K562 (cell line): ENCODE results near the gene PDLIM7. TPM values are rescaled to one million over a fixed set of nuclear protein-coding genes. Genes with fewer than 3 reads are reported as not detected.

Source experiments
- ATAC-seq: fragments of 200-7000 bp; cut with Tn5 transposase; 3 replicates; pipeline ENCODE4 v1.9.1; 2020; ENCODE audit warnings: moderate library complexity
- BruUV-seq: library from RNA; stranded (reverse); fragments of 400-500 nt; replicated peaks from 2 replicates; lab custom pipeline; 2021; lab: Mats Ljungman, UMichigan
- CTCF ChIA-PET: fragments of 300-600 bp; formaldehyde crosslinking; extraction: SDS; loops from one replicate; lab custom pipeline; 2021; ENCODE audit warnings: low intra/inter-chr PET ratio; lab: Yijun Ruan, JAX
- POLR2A ChIA-PET: fragments of 300-600, 350-650 bp; sonication (Branson Sonifier 250); formaldehyde crosslinking; extraction: SDS; loops from one replicate; lab custom pipeline; 2021; ENCODE audit warnings: antibody characterized with exemption, inconsistent platforms; lab: Yijun Ruan, JAX
- DNase-seq, 4 experiments: peaks; one replicate each; pipeline versions ENCODE4 v3.0.0 to v3.0.0-alpha.2; 2011 to 2018; ENCODE audit warnings: low spot score in 3 of 4, mixed read lengths in 3 of 4; ENCODE audit errors: extremely low read depth in 1 of 4
- FAIRE-seq: peaks from 2 replicates; lab custom pipeline; 2011; peaks lifted over from hg19 to GRCh38; lab: Jason Lieb, UNC
- H2AFZ ChIP-seq: 2 replicates; pipeline ENCODE4 v1.6.0; 2011; ENCODE audit warnings: low read depth, low read length, control low read depth, inconsistent platforms
- H3K27ac ChIP-seq: fragments of 200-600 bp; 3 replicates; pipeline ENCODE4 v1.8.0; 2011; ENCODE audit warnings: low read depth, mild to moderate bottlenecking, control low read depth, inconsistent platforms, low read length, moderate library complexity, mixed read lengths; ENCODE audit errors: extremely low read depth
- H3K27me3 ChIP-seq, 2 experiments: fragments of 300-600 bp in 1 of 2; 2 replicates in 1 of 2; 3 replicates in 1 of 2; pipeline versions ENCODE4 v1.6.0 to v1.8.0; 2011; ENCODE audit warnings: inconsistent platforms in 2 of 2, low read length in 2 of 2, mild to moderate bottlenecking in 1 of 2, mixed read lengths in 1 of 2, moderate library complexity in 1 of 2; ENCODE audit not compliant: control insufficient read depth in 2 of 2, insufficient read depth in 2 of 2
- H3K36me3 ChIP-seq: fragments of 300-600 bp; 3 replicates; pipeline ENCODE4 v1.8.0; 2011; ENCODE audit warnings: mild to moderate bottlenecking, low read length, inconsistent platforms; ENCODE audit not compliant: control insufficient read depth, insufficient read depth
- H3K4me1 ChIP-seq, 2 experiments: fragments of 200-600 bp in 1 of 2; replicated peaks in 1 of 2; 2 replicates in 1 of 2; 3 replicates in 1 of 2; pipeline versions ENCODE4 v1.5.1 to v1.8.0; 2011; ENCODE audit warnings: inconsistent platforms in 2 of 2, low read length in 2 of 2, mild to moderate bottlenecking in 1 of 2, mixed read lengths in 1 of 2, moderate library complexity in 1 of 2; ENCODE audit not compliant: control insufficient read depth in 2 of 2, insufficient read depth in 2 of 2
- H3K4me2 ChIP-seq: 2 replicates; pipeline ENCODE4 v1.6.1; 2011; ENCODE audit warnings: low read length, control low read depth, inconsistent platforms, mixed read lengths; ENCODE audit not compliant: insufficient read depth
- H3K4me3 ChIP-seq: fragments of 200-600 bp; sonication (generic), shearing (Covaris generic); 2 replicates; pipeline ENCODE4 v1.5.1; 2016; ENCODE audit warnings: control low read depth, inconsistent platforms
- H3K79me2 ChIP-seq: fragments of 200-600 bp; 3 replicates; pipeline ENCODE4 v1.8.0; 2011; ENCODE audit warnings: low read length, inconsistent platforms; ENCODE audit not compliant: control insufficient read depth, insufficient read depth
- H3K9ac ChIP-seq, 2 experiments: 2 replicates each; pipeline versions ENCODE4 v1.6.0 to v1.6.1; 2011; ENCODE audit warnings: low read depth in 2 of 2, low read length in 2 of 2, control low read depth in 1 of 2, inconsistent platforms in 1 of 2, mild to moderate bottlenecking in 1 of 2, mixed read lengths in 1 of 2; ENCODE audit not compliant: insufficient read depth in 1 of 2
- H3K9me1 ChIP-seq: one replicate; pipeline ENCODE4 v1.6.0; 2011; ENCODE audit warnings: inconsistent platforms, mild to moderate bottlenecking, low read length, moderate library complexity; ENCODE audit not compliant: control insufficient read depth, insufficient read depth
- H3K9me3 ChIP-seq: replicated peaks from 2 replicates; pipeline ENCODE4 v1.5.1; 2011; ENCODE audit warnings: low read depth, low read length, inconsistent platforms; ENCODE audit not compliant: control insufficient read depth, insufficient read depth
- H4K20me1 ChIP-seq: replicated peaks from 2 replicates; pipeline ENCODE4 v1.6.1; 2011; ENCODE audit warnings: low read length, inconsistent platforms, mixed read lengths; ENCODE audit not compliant: control insufficient read depth, insufficient read depth
- CREB3 ChIP-seq: fragments of 450-650 bp; conservative IDR thresholded peaks from 2 replicates; pipeline ENCODE4 v1.6.1; 2016; ENCODE audit warnings: missing genetic modification characterization, low read depth, mild to moderate bottlenecking, missing compliant biosample characterization, moderate library complexity
- GABPB2 ChIP-seq: fragments of 250-450 bp; sonication (Bioruptor Pico); conservative IDR thresholded peaks from 2 replicates; pipeline ENCODE4 v1.5.1; 2021; ENCODE audit warnings: mild to moderate bottlenecking
- RBBP5 ChIP-seq: fragments of 200-600 bp; sonication (generic); IDR thresholded peaks from 2 replicates; pipeline ENCODE4 v1.6.1; 2012; ENCODE audit warnings: borderline replicate concordance, mild to moderate bottlenecking, low read length, control low read depth, inconsistent platforms; ENCODE audit not compliant: insufficient read depth, poor library complexity, severe bottlenecking
- REST ChIP-seq, 2 experiments: fragments of 450-650 bp; formaldehyde crosslinking in 1 of 2; IDR thresholded peaks; 2 replicates each; pipeline versions ENCODE4 v1.4.0 to v1.6.1; 2014 to 2020; ENCODE audit warnings: mild to moderate bottlenecking in 2 of 2, borderline replicate concordance in 1 of 2, low read depth in 1 of 2
- SP2 ChIP-seq: IDR thresholded peaks from 2 replicates; pipeline ENCODE4 v1.6.1; 2011; ENCODE audit warnings: mild to moderate bottlenecking, low read depth, low read length, moderate library complexity; ENCODE audit not compliant: poor library complexity, severe bottlenecking; ENCODE audit errors: extremely low read depth
- ZNF263 ChIP-seq: sonication (generic); formaldehyde crosslinking; IDR thresholded peaks from 2 replicates; pipeline ENCODE4 v1.8.0; 2022; ENCODE audit warnings: mild to moderate bottlenecking, missing genetic modification reagents, borderline replicate concordance
- ZNF274 ChIP-seq: IDR thresholded peaks from 2 replicates; pipeline ENCODE4 v1.6.1; 2011; ENCODE audit warnings: low read depth, mild to moderate bottlenecking, low read length, moderate library complexity, borderline replicate concordance
- WGBS: fragments of 100-300 bp; shearing (Covaris generic); methylation state at CpG from one replicate; pipeline ENCODE4 v1.1.6; 2016; ENCODE audit warnings: low coverage, mixed read lengths; ENCODE audit not compliant: insufficient coverage; ENCODE audit errors: missing lambda C conversion rate; 5-methylcytosine and 5-hydroxymethylcytosine counted together
- in situ Hi-C: fragments of 300-500 bp; cut with MboI; formaldehyde crosslinking; loops from 4 replicates; pipeline ENCODE4 v1.15.0; 2018; ENCODE audit warnings: inconsistent platforms, mixed read lengths
- intact Hi-C: fragments of 100-400 bp; cut with micrococcal nuclease; formaldehyde crosslinking; loops from 2 replicates; pipeline ENCODE4 v1.14.2; 2022
- polyA plus RNA-seq, 8 experiments: library from polyadenylated mRNA; depleted of rRNA in 4 of 8; stranded (reverse) in 5 of 8; unstranded in 3 of 8; fragments of >200 nt; fragmentation: Nextera tagmentation in 2 of 8; fragmentation: Illumina TruSeq in 1 of 8; extraction: Ambion mirVana in 2 of 8; extraction: Trizol in 1 of 8; gene quantifications; 2 replicates each; pipeline versions ENCODE4 v1.2.1 to v1.2.3, GENCODE V29; 2011 to 2014; ENCODE audit warnings: inconsistent platforms in 1 of 8, missing spikeins in 1 of 8
- total RNA-seq, 7 experiments: library from RNA; depleted of rRNA in 6 of 7; stranded (reverse); fragments of >200 nt in 6 of 7; fragmentation: Illumina TruSeq in 2 of 7; extraction: Trizol in 2 of 7; gene quantifications; 2 replicates each; pipeline versions ENCODE4 v1.2.1 to v1.2.3, GENCODE V29; 2011 to 2021; ENCODE audit warnings: low replicate concordance in 1 of 7

PDLIM7 gene
- total and polyA plus RNA-seq, 9 of the 15 experiments (the other 6 are each of a cell fraction or from before 2014, with no cell fraction given) = 2.1 to 124 (median 32.6) TPM

GRCh38 chr5:177450667-177451424 is 46.6 kb downstream of the PDLIM7 start:
- no peak for FAIRE-seq
- Histone ChIP-seq H3K4me3 (no peak overlapping the region), H2AFZ (no peak overlapping the region), H3K36me3 (no peaks in the 10 kb centered on the region), H4K20me1 (peaks cover 9% of the 10 kb centered on the region), H3K27ac (no peak overlapping the region), H3K27me3 (no peaks in the 10 kb centered on the region), H3K79me2 (peaks cover 6% of the 10 kb centered on the region; the same call in 2 of the 3 replicates), H3K9me3 (no peaks in the 10 kb centered on the region), H3K4me1 (peaks cover 6 to 54% of the 10 kb centered on the region in 2 experiments; a peak in 4 of 5 replicates), H3K4me2 (no peak overlapping the region), H3K9me1 (no peaks in the 10 kb centered on the region), H3K9ac (no peak overlapping the region)
- intact Hi-C loops = no loop called here
- ChIA-PET POLR2A (interaction anchor here (0.5 to 11.8 kb wide), 9 partner anchors 8 to 50 kb away, joined by 3 to 210 read pairs (median 3); partner anchors contain the start of genes GRK6 and PDLIM7), CTCF (no interaction called here)
- in situ Hi-C loops = loop anchor here (10.0 kb wide), 1 partner anchor 336 kb away; no protein-coding TSS in a partner anchor
- BruUV-seq = no TSS peak
- ATAC-seq = no peak
- WGBS = 65% methylated on average over 9 of the region's 10 CpGs
- TF ChIP-seq RBBP5 (no peak), GABPB2 (no peak), CREB3 (tag) (no peak), REST (IDR thresholded peaks at IDR 0.05; ENCODE audit: borderline replicate concordance) (no peak), REST (CRISPR knock-in tag; IDR thresholded peaks at IDR 0.05; ENCODE audit: low read depth) (no peak), ZNF274 (no peak), SP2 (no peak), ZNF263 (no peak)
- no peak for DNase-seq
